IPS-18a (cell line): ENCODE results near the gene PRKAG2.
A peak's percentile ranks its signal among the peaks of the same experiment; 100 is the strongest.

Source experiments
- H3K27ac ChIP-seq: one replicate; pipeline ENCODE4 v1.5.1; 2013; ENCODE audit warnings: low read length
- H3K27me3 ChIP-seq: one replicate; pipeline ENCODE4 v1.6.1; 2013; ENCODE audit warnings: mild to moderate bottlenecking, low read length; ENCODE audit not compliant: control insufficient read depth, insufficient read depth
- H3K36me3 ChIP-seq: one replicate; pipeline ENCODE4 v1.6.1; 2013; ENCODE audit warnings: low read depth, low read length; ENCODE audit not compliant: control insufficient read depth
- H3K4me1 ChIP-seq: one replicate; pipeline ENCODE4 v1.6.1; 2013; ENCODE audit warnings: low read depth, low read length; ENCODE audit not compliant: control insufficient read depth
- H3K4me3 ChIP-seq: one replicate; pipeline ENCODE4 v1.5.1; 2013; ENCODE audit warnings: low read length
- H3K9ac ChIP-seq: one replicate; pipeline ENCODE4 v1.6.1; 2013; ENCODE audit warnings: mild to moderate bottlenecking, low read length, moderate library complexity
- H3K9me3 ChIP-seq: one replicate; pipeline ENCODE4 v1.6.1; 2013; ENCODE audit warnings: low read depth, low read length; ENCODE audit not compliant: control insufficient read depth

The PRKAG2 gene

GRCh38 chr7:151815419-151815818 is 61.5 kb downstream of the PRKAG2 start:
- Histone ChIP-seq H3K27ac (no peak overlapping the region), H3K9me3 (no peaks in the 10 kb centered on the region), H3K9ac (no peak overlapping the region), H3K27me3 (peaks cover 40% of the 10 kb centered on the region), H3K4me1 (peaks cover 30% of the 10 kb centered on the region), H3K4me3 (no peak overlapping the region), H3K36me3 (no peaks in the 10 kb centered on the region)

GRCh38 chr7:151814400-151815009 is 62.4 kb downstream of the PRKAG2 start:
- H3K9ac ChIP-seq: no peak overlapping the region
- H3K4me1 ChIP-seq: peaks cover 30% of the 10 kb centered on the region
- H3K27ac ChIP-seq: no peak overlapping the region
- peak overlapping the region; percentile 25 for H3K4me3 ChIP-seq
- peaks cover 40% of the 10 kb centered on the region for H3K27me3 ChIP-seq
- H3K36me3 ChIP-seq: no peaks in the 10 kb centered on the region
- no peaks in the 10 kb centered on the region for H3K9me3 ChIP-seq

DNA sequence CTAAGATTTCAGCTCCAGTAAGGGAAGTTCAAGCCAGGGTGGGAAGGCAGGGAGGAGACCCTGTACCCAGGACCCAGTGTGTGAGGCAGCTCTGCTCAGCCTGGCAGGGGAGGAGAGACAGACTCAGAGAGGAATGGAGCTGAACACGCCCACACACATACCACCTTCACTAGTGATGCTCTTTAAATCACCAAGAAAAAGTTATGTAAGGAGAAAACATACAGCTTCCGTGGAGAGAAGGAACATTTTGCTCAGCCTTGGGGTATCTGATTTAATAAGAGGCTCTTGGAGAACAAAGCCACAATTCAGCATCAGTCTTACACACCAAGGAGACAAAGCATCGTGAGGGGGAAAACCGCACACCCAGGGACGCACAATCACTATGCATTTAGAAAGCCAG is 62.9 kb downstream of the PRKAG2 start:
- Histone ChIP-seq H3K9me3 (no peaks in the 10 kb centered on the region), H3K36me3 (no peaks in the 10 kb centered on the region), H3K4me3 (peak overlapping the region; percentile 25), H3K4me1 (peaks cover 30% of the 10 kb centered on the region), H3K27ac (no peak overlapping the region), H3K9ac (no peak overlapping the region), H3K27me3 (peaks cover 40% of the 10 kb centered on the region)

DNA sequence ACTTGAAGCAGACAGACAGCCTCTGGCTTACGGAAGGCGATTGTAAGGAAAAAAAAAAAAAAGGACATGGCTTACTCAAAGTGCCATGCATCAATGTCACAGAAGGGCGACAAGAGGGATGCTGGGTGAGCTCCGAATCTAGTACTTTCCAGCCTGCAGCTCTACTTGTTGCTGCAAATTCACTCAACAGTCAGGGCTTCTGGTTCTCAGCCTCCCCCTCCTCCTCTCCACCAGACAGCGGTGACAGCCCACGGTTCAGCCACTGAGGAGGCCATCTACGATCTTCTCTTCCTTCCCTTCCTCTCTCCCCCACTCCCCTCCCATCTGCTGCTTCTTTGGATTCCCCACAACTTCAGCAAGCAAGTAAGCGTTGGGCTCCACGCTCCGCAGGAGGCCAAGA is 63.5 kb downstream of the PRKAG2 start:
- no peaks in the 10 kb centered on the region for H3K36me3 ChIP-seq
- H3K4me1 ChIP-seq: peaks cover 30% of the 10 kb centered on the region
- H3K4me3 ChIP-seq: peak overlapping the region; percentile 25
- no peaks in the 10 kb centered on the region for H3K9me3 ChIP-seq
- peaks cover 40% of the 10 kb centered on the region for H3K27me3 ChIP-seq
- H3K9ac ChIP-seq: no peak overlapping the region
- H3K27ac ChIP-seq: no peak overlapping the region

DNA sequence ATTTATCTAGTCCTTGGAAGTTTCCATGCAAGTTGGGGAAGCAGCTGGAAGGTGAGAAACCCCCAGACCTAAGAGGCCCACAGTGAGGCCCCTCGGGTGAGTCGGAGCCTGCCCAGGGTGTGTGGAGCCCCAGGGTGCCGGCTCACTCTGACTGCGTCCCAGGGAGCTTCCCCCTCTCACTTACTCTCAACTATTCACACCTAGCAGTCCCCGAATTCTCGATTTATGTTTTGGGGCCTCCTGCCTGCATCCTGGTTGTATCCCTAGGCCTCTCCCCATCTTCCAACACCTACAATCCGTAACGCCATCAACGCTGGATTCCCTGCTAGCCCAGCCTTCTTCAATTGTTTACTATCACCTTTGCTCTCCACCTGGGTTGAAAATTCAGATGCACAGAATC is 63.9 kb downstream of the PRKAG2 start:
- Histone ChIP-seq H3K9me3 (no peaks in the 10 kb centered on the region), H3K27me3 (peaks cover 40% of the 10 kb centered on the region)

GRCh38 chr7:151810441-151811232 is 66.3 kb downstream of the PRKAG2 start:
- peaks cover 29% of the 10 kb centered on the region for H3K27me3 ChIP-seq
- H3K9me3 ChIP-seq: no peaks in the 10 kb centered on the region
- H3K4me1 ChIP-seq: peaks cover 30% of the 10 kb centered on the region
- no peak overlapping the region for H3K4me3 ChIP-seq
- H3K36me3 ChIP-seq: no peaks in the 10 kb centered on the region
- no peak overlapping the region for H3K9ac ChIP-seq
- H3K27ac ChIP-seq: no peak overlapping the region

More for the DNA sequence above, 63.9 kb downstream of the PRKAG2 start:
- H3K27ac ChIP-seq: no peak overlapping the region
- no peaks in the 10 kb centered on the region for H3K36me3 ChIP-seq
- no peak overlapping the region for H3K9ac ChIP-seq
- no peak overlapping the region for H3K4me3 ChIP-seq
- H3K4me1 ChIP-seq: peaks cover 30% of the 10 kb centered on the region

GRCh38 chr7:151809864-151810170 is 67.1 kb downstream of the PRKAG2 start:
- peaks cover 21% of the 10 kb centered on the region for H3K27me3 ChIP-seq

DNA sequence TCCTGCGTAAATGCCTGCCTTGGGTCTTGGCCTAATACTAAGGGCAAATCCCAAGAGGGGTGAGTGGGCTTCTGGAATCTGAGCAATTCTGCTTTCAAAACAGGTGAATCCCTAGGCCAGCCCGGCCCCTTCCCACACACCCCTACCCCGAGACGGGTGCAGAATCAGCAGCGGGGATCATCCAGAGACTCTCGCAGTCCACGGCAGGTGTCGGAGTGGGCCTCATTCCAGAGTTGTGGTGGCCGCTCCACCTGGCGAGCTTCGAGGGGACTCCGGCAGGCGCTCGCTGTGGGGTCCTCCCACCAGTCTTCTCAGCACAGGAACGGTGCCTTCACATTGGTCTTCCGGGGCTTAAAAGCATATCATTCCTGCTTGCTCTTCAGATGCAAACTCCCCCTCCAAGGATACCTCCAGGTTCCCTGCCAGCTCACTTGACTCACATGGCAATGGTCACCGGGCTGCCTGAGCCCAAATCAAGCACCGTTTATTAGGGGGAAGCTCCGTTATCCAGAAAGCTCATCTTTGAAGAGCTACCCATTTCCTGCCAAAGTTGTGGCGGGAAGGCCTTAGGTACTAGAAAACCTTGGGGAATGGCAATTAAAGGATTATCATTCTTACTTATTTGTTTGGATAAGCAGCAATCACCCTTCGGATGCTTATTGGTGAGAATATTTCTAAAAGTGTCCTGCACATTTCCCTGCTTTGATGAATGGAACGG is 67.6 kb downstream of the PRKAG2 start:
- no peak overlapping the region for H3K9ac ChIP-seq
- no peak overlapping the region for H3K27ac ChIP-seq
- H3K4me3 ChIP-seq: no peak overlapping the region
- peaks cover 19% of the 10 kb centered on the region for H3K4me1 ChIP-seq
- no peaks in the 10 kb centered on the region for H3K36me3 ChIP-seq
- H3K27me3 ChIP-seq: peaks cover 20% of the 10 kb centered on the region
- H3K9me3 ChIP-seq: no peaks in the 10 kb centered on the region

More at GRCh38 chr7:151809864-151810170, 67.1 kb downstream of the PRKAG2 start:
- Histone ChIP-seq H3K4me1 (peaks cover 24% of the 10 kb centered on the region), H3K9me3 (no peaks in the 10 kb centered on the region), H3K36me3 (no peaks in the 10 kb centered on the region), H3K9ac (no peak overlapping the region), H3K27ac (no peak overlapping the region), H3K4me3 (no peak overlapping the region)

DNA sequence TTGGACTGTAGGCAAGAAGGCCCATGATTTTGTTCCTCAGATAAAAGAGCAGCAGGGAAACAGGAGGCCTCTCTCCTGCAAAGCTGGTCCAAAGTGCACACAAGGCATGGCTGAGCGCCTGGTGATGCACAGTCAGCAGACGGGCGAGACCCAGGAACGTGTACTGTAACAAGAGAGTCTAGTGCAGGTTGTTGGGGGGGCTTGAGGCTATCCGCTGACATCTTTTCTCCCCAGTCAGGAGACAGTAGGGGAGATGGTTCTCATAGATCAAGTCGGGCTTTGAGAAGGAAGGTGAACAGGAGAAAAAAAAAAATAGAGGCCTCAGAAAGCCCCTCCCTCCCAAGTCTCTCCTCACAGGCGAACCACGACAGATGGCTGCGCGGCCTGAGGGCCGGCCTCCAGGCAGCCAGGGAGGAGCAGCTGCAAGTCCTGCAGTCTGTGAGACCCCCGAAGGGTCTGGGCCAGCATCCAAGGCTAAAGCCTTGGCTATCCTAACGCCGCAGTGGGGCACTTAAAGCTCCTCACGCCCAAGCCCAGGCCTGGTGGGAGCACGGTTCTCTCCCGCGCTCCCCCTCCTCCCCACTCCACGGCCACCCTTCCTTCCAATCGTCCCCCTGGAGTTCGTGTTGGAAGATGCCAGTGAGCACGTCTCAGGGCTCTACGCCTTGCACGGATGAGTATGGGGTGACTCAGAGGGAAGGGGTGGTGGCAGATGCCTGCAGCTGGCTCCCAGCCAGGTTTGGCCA is 68.3 kb downstream of the PRKAG2 start:
- Histone ChIP-seq H3K36me3 (no peaks in the 10 kb centered on the region), H3K9me3 (no peaks in the 10 kb centered on the region), H3K4me1 (peaks cover 12% of the 10 kb centered on the region), H3K27me3 (peaks cover 16% of the 10 kb centered on the region), H3K4me3 (no peak overlapping the region), H3K9ac (no peak overlapping the region), H3K27ac (no peak overlapping the region)

GRCh38 chr7:151807846-151808245 is 69.1 kb downstream of the PRKAG2 start:
- H3K27ac ChIP-seq: no peak overlapping the region
- H3K9ac ChIP-seq: no peak overlapping the region
- no peaks in the 10 kb centered on the region for H3K36me3 ChIP-seq
- peaks cover 9% of the 10 kb centered on the region for H3K27me3 ChIP-seq
- no peaks in the 10 kb centered on the region for H3K9me3 ChIP-seq
- peaks cover 5% of the 10 kb centered on the region for H3K4me1 ChIP-seq
- H3K4me3 ChIP-seq: no peak overlapping the region
